KOPT-K1 (cell line): ENCODE results near the gene DLG5.
"Not testable (repeated sequence)": the region's sequence is repeated elsewhere in the genome, so short reads cannot be mapped to it uniquely, and the experiment has no call there.

Source experiments
- H3K27ac ChIP-seq: fragments of 200-600 bp; sonication (generic); 2 replicates; pipeline ENCODE4 v1.5.1; 2016; ENCODE audit warnings: antibody characterized with exemption, mild to moderate bottlenecking, low read depth, low read length; ENCODE audit not compliant: poor library complexity, severe bottlenecking
- H3K36me3 ChIP-seq: fragments of 200-600 bp; sonication (generic); 2 replicates; pipeline ENCODE4 v1.5.1; 2017; ENCODE audit warnings: antibody characterized with exemption, mild to moderate bottlenecking, low read length, moderate library complexity; ENCODE audit not compliant: insufficient read depth
- H3K9me3 ChIP-seq: fragments of 200-600 bp; sonication (generic); 2 replicates; pipeline ENCODE4 v1.5.1; 2017; ENCODE audit warnings: antibody characterized with exemption, low read length, mild to moderate bottlenecking; ENCODE audit not compliant: insufficient read depth, poor library complexity, severe bottlenecking

Gene DLG5

GRCh38 chr10:77773631-77774426 lies 152.7 kb downstream of the DLG5 start:
- H3K36me3 ChIP-seq: no peaks in the 10 kb centered on the region
- peaks cover 12% of the 10 kb centered on the region for H3K9me3 ChIP-seq
- no peak overlapping the region for H3K27ac ChIP-seq

- H3K36me3 ChIP-seq: not testable (repeated sequence)
These were observed 153.5 kb downstream of the DLG5 start for GRCh38 chr10:77772852-77773600.

GRCh38 chr10:77771851-77772250 lies 154.7 kb downstream of the DLG5 start:
- no peaks in the 10 kb centered on the region for H3K36me3 ChIP-seq

More at GRCh38 chr10:77772852-77773600, 153.5 kb downstream of the DLG5 start:
- H3K9me3 ChIP-seq: peaks cover 12% of the 10 kb centered on the region
- H3K27ac ChIP-seq: not testable (repeated sequence)

GRCh38 chr10:77771450-77771849 lies 155.1 kb downstream of the DLG5 start:
- Histone ChIP-seq H3K36me3 (no peaks in the 10 kb centered on the region), H3K27ac (no peak overlapping the region), H3K9me3 (peaks cover 3% of the 10 kb centered on the region)

More at GRCh38 chr10:77771851-77772250, 154.7 kb downstream of the DLG5 start:
- H3K27ac ChIP-seq: no peak overlapping the region
- peaks cover 7% of the 10 kb centered on the region for H3K9me3 ChIP-seq

GRCh38 chr10:77770868-77771175 lies 155.7 kb downstream of the DLG5 start:
- no peaks in the 10 kb centered on the region for H3K36me3 ChIP-seq
- no peaks in the 10 kb centered on the region for H3K9me3 ChIP-seq
- no peak overlapping the region for H3K27ac ChIP-seq

GRCh38 chr10:77770081-77770867 lies 156.3 kb downstream of the DLG5 start:
- Histone ChIP-seq H3K27ac (no peak overlapping the region), H3K36me3 (no peaks in the 10 kb centered on the region), H3K9me3 (no peaks in the 10 kb centered on the region)

- Histone ChIP-seq H3K36me3 (no peaks in the 10 kb centered on the region), H3K9me3 (no peaks in the 10 kb centered on the region), H3K27ac (no peak overlapping the region)
These were observed 158.5 kb downstream of the DLG5 start for GRCh38 chr10:77768039-77768438.

- no peaks in the 10 kb centered on the region for H3K36me3 ChIP-seq
- H3K27ac ChIP-seq: no peak overlapping the region
- H3K9me3 ChIP-seq: no peaks in the 10 kb centered on the region
These were observed 162.8 kb downstream of the DLG5 start for GRCh38 chr10:77763453-77764430.

GRCh38 chr10:77758406-77758805 lies 168.1 kb downstream of the DLG5 start:
- not testable (repeated sequence) for H3K27ac ChIP-seq, H3K9me3 ChIP-seq, H3K36me3 ChIP-seq

- H3K36me3 ChIP-seq: no peaks in the 10 kb centered on the region
- no peaks in the 10 kb centered on the region for H3K9me3 ChIP-seq
- H3K27ac ChIP-seq: no peak overlapping the region
These were observed 170.0 kb downstream of the DLG5 start for GRCh38 chr10:77756319-77757232.

- Histone ChIP-seq H3K36me3 (no peaks in the 10 kb centered on the region), H3K27ac (no peak overlapping the region), H3K9me3 (peaks cover 13% of the 10 kb centered on the region)
These were observed 180.4 kb downstream of the DLG5 start for GRCh38 chr10:77746047-77746707.

GRCh38 chr10:77744245-77744644 lies 182.3 kb downstream of the DLG5 start:
- Histone ChIP-seq H3K36me3 (no peaks in the 10 kb centered on the region), H3K27ac (no peak overlapping the region), H3K9me3 (no peaks in the 10 kb centered on the region)

GRCh38 chr10:77742172-77742571 lies 184.4 kb downstream of the DLG5 start:
- H3K27ac ChIP-seq: no peak overlapping the region
- peaks cover 6% of the 10 kb centered on the region for H3K9me3 ChIP-seq
- H3K36me3 ChIP-seq: no peaks in the 10 kb centered on the region
